Astrocyte (in vitro differentiated cells and primary cell): ENCODE data around the gene SYCP1. TPM values are rescaled to one million over a fixed set of nuclear protein-coding genes. Genes with fewer than 3 reads are reported as not detected.
"Not testable (repeated sequence)": the region's sequence is repeated elsewhere in the genome, so short reads cannot be mapped to it uniquely, and the experiment has no call there.

Experiments
- DNase-seq: peaks from one replicate; pipeline ENCODE4 v3.0.0-alpha.2; 2010; ENCODE audit warnings: low read depth
- FAIRE-seq: peaks from 2 replicates; lab custom pipeline; 2011; peaks lifted over from hg19 to GRCh38; lab: Jason Lieb, UNC
- H2AFZ ChIP-seq: 2 replicates; pipeline ENCODE4 v1.6.0; 2012; ENCODE audit warnings: low read depth, low read length, inconsistent platforms
- H3K27ac ChIP-seq: 2 replicates; pipeline ENCODE4 v1.5.1; 2011; ENCODE audit warnings: low read depth, low read length, inconsistent platforms
- H3K27me3 ChIP-seq: 2 replicates; pipeline ENCODE4 v1.6.0; 2011; ENCODE audit warnings: low read length, inconsistent platforms; ENCODE audit not compliant: insufficient read depth
- H3K36me3 ChIP-seq: 2 replicates; pipeline ENCODE4 v1.5.1; 2011; ENCODE audit warnings: low read length, inconsistent platforms; ENCODE audit not compliant: insufficient read depth
- H3K4me1 ChIP-seq: 2 replicates; pipeline ENCODE4 v1.5.1; 2011; ENCODE audit warnings: low read length, inconsistent platforms; ENCODE audit not compliant: insufficient read depth
- H3K4me2 ChIP-seq: 2 replicates; pipeline ENCODE4 v1.6.0; 2012; ENCODE audit warnings: low read length, inconsistent platforms
- H3K4me3 ChIP-seq: 2 replicates; pipeline ENCODE4 v1.5.1; 2011; ENCODE audit warnings: low read depth, mild to moderate bottlenecking, low read length, inconsistent platforms; ENCODE audit not compliant: insufficient read depth
- H3K79me2 ChIP-seq: 2 replicates; pipeline ENCODE4 v1.6.0; 2012; ENCODE audit warnings: mild to moderate bottlenecking, low read length, inconsistent platforms; ENCODE audit not compliant: insufficient read depth
- H3K9ac ChIP-seq: 2 replicates; pipeline ENCODE4 v1.6.0; 2012; ENCODE audit warnings: mild to moderate bottlenecking, low read length, inconsistent platforms
- H3K9me3 ChIP-seq: 2 replicates; pipeline ENCODE4 v1.5.1; 2012; ENCODE audit warnings: low read depth, mild to moderate bottlenecking, low read length, inconsistent platforms; ENCODE audit not compliant: insufficient read depth
- H4K20me1 ChIP-seq: 2 replicates; pipeline ENCODE4 v1.6.0; 2012; ENCODE audit warnings: low read length, inconsistent platforms; ENCODE audit not compliant: insufficient read depth
- H3K27ac Mint-ChIP-seq: one replicate; pipeline ENCODE4 v1.8.0; 2021; ENCODE audit warnings: mild to moderate bottlenecking, mixed read lengths; ENCODE audit not compliant: unreplicated experiment
- H3K27me3 Mint-ChIP-seq: one replicate; pipeline ENCODE4 v1.8.0; 2021; ENCODE audit warnings: low read depth, mixed read lengths; ENCODE audit not compliant: unreplicated experiment
- H3K36me3 Mint-ChIP-seq: one replicate; pipeline ENCODE4 v1.8.0; 2021; ENCODE audit warnings: low read depth, mixed read lengths; ENCODE audit not compliant: unreplicated experiment
- H3K4me1 Mint-ChIP-seq: one replicate; pipeline ENCODE4 v1.8.0; 2021; ENCODE audit warnings: low read depth, mixed read lengths; ENCODE audit not compliant: unreplicated experiment
- H3K4me3 Mint-ChIP-seq: one replicate; pipeline ENCODE4 v1.8.0; 2021; ENCODE audit warnings: mild to moderate bottlenecking, moderate library complexity, mixed read lengths; ENCODE audit not compliant: unreplicated experiment
- H3K9me3 Mint-ChIP-seq: one replicate; pipeline ENCODE4 v1.8.0; 2021; ENCODE audit warnings: mild to moderate bottlenecking, mixed read lengths; ENCODE audit not compliant: unreplicated experiment
- EZH2 ChIP-seq: IDR thresholded peaks from 2 replicates; pipeline ENCODE4 v1.6.1; 2012; ENCODE audit warnings: mild to moderate bottlenecking, low read length, inconsistent platforms; ENCODE audit not compliant: insufficient read depth
- total RNA-seq: library from RNA; stranded (reverse); gene quantifications from 2 replicates; pipeline ENCODE4 v1.2.1, GENCODE V29; 2021
- TF ChIP-seq, protein P1 (sequence below): IDR thresholded peaks from 2 replicates; pipeline ENCODE4 v1.5.1; 2011; ENCODE audit warnings: low read depth, mild to moderate bottlenecking, inconsistent platforms, low read length, moderate library complexity; ENCODE audit not compliant: insufficient read depth

SYCP1 gene
- total RNA-seq, 1 donor from 2014 or later: not detected

DNA sequence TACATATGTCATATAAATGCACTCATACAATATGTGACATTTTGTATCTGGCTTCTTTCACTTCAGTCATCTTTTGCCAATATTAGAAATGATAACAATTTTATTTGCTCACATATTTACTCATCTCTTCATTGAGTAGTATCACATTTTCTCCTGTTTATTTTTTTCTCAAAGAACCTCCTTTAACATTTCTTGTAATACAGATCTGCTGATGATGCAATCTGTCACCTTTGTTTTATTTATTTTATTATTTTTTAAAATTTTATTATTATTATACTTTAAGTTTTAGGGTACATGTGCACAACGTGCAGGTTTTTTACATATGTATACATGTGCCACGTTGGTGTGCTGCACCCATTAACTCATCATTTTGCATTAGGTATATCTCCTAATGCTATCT, 159.1 kb downstream of the SYCP1 start:
- Histone ChIP-seq H2AFZ (no peak overlapping the region), H3K4me3 (no peak overlapping the region), H3K27me3 (no peaks in the 10 kb centered on the region), H3K9me3 (no peaks in the 10 kb centered on the region), H3K79me2 (no peaks in the 10 kb centered on the region), H3K4me2 (no peak overlapping the region), H4K20me1 (no peaks in the 10 kb centered on the region), H3K36me3 (no peaks in the 10 kb centered on the region), H3K27ac (no peak overlapping the region), H3K9ac (no peak overlapping the region), H3K4me1 (no peaks in the 10 kb centered on the region)
- DNase-seq (no peak), FAIRE-seq (no peak)
- no peak overlapping the region for H3K4me3 Mint-ChIP-seq
- peaks cover 5% of the 10 kb centered on the region for H3K9me3 Mint-ChIP-seq
- H3K27me3 Mint-ChIP-seq: no peaks in the 10 kb centered on the region
- no peaks in the 10 kb centered on the region for H3K36me3 Mint-ChIP-seq
- TF ChIP-seq, protein P1, sequence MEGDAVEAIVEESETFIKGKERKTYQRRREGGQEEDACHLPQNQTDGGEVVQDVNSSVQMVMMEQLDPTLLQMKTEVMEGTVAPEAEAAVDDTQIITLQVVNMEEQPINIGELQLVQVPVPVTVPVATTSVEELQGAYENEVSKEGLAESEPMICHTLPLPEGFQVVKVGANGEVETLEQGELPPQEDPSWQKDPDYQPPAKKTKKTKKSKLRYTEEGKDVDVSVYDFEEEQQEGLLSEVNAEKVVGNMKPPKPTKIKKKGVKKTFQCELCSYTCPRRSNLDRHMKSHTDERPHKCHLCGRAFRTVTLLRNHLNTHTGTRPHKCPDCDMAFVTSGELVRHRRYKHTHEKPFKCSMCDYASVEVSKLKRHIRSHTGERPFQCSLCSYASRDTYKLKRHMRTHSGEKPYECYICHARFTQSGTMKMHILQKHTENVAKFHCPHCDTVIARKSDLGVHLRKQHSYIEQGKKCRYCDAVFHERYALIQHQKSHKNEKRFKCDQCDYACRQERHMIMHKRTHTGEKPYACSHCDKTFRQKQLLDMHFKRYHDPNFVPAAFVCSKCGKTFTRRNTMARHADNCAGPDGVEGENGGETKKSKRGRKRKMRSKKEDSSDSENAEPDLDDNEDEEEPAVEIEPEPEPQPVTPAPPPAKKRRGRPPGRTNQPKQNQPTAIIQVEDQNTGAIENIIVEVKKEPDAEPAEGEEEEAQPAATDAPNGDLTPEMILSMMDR: no peak
- no peak for TF ChIP-seq EZH2
- no peak overlapping the region for H3K27ac Mint-ChIP-seq
- H3K4me1 Mint-ChIP-seq: no peaks in the 10 kb centered on the region

DNA sequence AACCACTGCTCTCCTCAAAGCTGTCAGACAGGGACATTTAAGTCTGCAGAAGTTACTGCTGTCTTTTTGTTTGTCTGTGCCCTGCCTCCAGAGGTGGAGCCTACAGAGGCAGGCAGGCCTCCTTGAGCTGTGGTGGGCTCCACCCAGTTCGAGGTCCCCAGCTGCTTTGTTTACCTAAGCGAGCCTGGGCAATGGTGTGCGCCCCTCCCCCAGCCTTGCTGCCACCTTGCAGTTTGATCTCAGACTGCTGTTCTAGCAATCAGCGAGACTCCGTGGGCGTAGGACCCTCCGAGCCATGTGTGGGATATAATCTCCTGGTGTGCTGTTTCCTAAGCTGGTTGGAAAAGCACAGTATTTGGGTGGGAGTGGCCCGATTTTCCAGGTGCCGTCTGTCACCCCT, 164.9 kb downstream of the SYCP1 start:
- H3K36me3 Mint-ChIP-seq, H2AFZ ChIP-seq, FAIRE-seq, H3K27me3 Mint-ChIP-seq, H4K20me1 ChIP-seq, H3K9me3 Mint-ChIP-seq, H3K27ac ChIP-seq, DNase-seq, H3K79me2 ChIP-seq, H3K27me3 ChIP-seq, H3K4me2 ChIP-seq, H3K4me1 Mint-ChIP-seq, H3K9ac ChIP-seq, H3K9me3 ChIP-seq, H3K4me3 ChIP-seq, H3K4me1 ChIP-seq, H3K4me3 Mint-ChIP-seq, H3K36me3 ChIP-seq, H3K27ac Mint-ChIP-seq: not testable (repeated sequence)

DNA sequence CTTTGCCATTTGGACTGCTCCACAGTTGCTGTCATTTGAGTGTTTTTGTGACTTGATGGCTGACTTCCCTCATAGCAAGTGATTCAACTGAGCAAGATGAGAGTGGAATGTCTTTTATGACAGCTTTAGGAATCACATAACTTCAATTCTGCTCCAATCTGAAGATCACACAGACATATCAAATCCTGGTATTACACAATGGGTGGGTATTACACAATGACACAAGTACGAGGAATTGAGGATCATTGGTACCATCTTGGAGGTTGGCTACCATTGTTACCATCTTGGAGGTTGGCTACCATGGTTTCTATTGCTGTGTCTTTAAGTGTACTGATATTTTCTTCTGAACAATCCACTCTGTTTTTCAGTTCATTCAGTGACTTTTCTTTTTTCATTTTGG, 166.5 kb downstream of the SYCP1 start:
- Histone ChIP-seq H3K4me2 (no peak overlapping the region), H3K9ac (no peak overlapping the region), H3K4me3 (no peak overlapping the region), H3K27me3 (no peaks in the 10 kb centered on the region), H3K79me2 (no peaks in the 10 kb centered on the region), H2AFZ (no peak overlapping the region), H4K20me1 (no peaks in the 10 kb centered on the region), H3K4me1 (no peaks in the 10 kb centered on the region), H3K9me3 (no peaks in the 10 kb centered on the region), H3K36me3 (no peaks in the 10 kb centered on the region), H3K27ac (no peak overlapping the region)
- Mint-ChIP-seq H3K4me1 (no peaks in the 10 kb centered on the region), H3K36me3 (no peaks in the 10 kb centered on the region), H3K9me3 (peaks cover 7% of the 10 kb centered on the region), H3K27me3 (peaks cover 4% of the 10 kb centered on the region), H3K27ac (no peak overlapping the region), H3K4me3 (no peak overlapping the region)
- DNase-seq (no peak), FAIRE-seq (no peak)
- TF ChIP-seq, protein P1: no peak
- no peak for TF ChIP-seq EZH2
